HUDEP-2 (cell line): ENCODE results near the gene FBN1.

ENCODE experiments used
- DNase-seq, 76 experiments: peaks; one replicate each; lab custom pipeline; 2025; ENCODE audit not compliant: unreplicated experiment in 76 of 76; lab: John Stamatoyannopoulos, UW

FBN1 gene

DNA sequence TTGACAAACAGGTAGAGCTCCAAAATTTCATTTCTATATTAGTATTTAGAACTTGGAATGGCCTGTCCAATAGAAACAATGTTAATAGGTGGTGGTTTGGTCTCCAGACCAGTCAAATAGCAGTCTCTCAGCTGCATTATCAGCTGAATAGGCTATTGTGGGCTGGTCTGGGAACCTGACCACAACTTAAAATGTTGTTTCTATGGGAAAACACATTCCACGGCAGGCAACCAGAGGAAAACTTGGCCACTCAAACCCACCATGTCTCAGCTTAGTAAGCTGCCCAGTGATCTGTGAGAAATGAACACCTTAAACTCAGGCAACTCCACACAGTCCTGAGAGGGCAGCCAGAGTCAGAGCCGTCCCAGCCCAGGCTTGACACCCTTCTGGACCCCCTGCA, 20.4 kb downstream of the FBN1 start:
- no peak for DNase-seq

DNA sequence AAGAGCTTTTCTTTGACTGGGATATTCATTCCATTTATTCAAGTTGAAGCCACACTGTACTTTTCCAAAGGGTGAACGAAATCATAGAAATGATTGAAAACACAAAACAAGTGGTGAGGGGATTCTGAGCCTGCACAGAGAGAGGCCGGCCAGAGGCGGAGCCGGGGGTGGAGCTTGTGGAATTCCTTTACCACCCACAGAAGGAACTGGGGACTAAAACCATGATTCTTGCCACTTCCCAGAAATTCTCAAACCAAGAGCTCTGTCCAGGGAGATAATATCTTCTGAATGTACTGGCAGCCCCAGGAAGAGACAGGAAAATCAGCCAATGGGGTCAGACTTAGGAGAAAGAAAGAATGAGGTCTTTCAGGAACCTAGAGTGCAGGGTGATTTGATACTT, 20.8 kb downstream of the FBN1 start:
- no peak for DNase-seq

DNA sequence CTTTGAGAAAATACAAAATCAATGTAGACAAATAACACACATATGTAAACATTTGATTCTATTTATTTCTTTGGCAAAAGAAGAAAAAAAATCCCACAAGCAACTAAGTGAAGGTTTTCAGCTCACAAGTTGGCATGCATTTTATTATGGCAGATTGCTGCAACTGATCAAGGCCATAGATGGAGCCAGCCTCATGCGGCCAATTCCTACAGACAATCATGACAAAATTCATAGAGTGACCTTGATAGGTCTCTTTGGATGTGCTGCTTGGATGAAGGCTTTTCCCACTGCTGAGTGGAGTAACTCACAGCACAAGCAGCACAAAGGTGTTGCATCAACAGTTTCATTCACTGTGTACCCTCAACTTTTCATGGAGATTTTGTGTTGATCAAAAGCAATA, 22.1 kb downstream of the FBN1 start:
- no peak for DNase-seq

DNA sequence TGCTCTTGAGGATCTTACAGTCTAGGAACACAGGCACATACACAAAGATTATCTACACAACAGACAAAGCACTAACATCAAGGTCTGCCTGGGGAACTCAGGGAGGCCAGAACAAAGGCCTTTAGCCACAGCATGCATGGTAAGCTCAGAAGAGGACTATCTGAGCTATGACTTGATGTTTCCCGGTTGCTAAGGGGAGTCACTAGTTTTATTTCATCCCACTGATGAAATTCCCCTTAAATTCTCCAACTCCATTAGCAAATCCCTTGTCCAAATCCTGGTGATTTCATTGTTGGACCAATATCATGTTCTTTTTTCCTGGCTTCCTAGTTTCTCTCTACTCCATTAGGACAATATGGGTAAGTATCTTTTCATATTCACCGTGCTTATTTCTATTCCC, 23.3 kb downstream of the FBN1 start:
- DNase-seq: no peak

DNA sequence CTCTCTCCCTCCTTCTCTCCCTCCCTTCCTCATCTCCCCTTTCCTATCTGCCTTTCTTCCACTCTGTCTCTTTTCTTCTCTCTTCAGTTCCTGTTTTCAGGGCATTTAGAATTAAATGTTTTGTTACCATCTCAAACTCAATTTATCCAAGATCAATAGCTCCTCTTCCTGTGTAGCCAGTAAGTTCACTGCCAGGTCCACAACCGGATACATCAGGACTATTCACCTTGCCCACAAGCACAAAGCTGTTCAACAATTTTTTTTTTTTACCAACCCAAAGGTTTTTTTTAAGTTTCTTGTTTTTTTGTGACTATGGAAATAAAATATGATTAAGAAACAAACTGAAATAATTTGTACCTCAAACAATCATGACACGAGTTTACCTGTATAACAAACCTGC, 26.1 kb downstream of the FBN1 start:
- no peak for DNase-seq

DNA sequence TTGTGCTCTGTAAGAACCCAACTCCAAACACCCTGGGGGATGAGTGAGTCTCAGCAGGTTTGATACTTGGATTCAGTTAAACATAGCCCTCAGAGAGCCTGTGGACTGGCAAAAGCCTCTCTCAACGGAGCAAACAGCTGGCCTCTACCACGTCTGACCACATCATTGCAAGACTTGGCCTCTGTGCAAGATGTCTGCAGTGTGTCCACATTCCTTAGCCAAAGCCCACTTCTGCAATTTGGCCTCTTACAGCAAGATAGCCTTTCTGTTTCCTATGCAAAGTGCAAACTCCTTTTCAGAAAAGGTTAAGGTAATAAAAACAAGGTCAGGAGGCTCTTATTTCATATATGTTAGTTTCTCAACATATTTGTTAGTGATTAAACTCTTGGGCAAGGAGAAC, 27.9 kb downstream of the FBN1 start:
- peak in 1 of 76 experiments; percentile 13 for DNase-seq

DNA sequence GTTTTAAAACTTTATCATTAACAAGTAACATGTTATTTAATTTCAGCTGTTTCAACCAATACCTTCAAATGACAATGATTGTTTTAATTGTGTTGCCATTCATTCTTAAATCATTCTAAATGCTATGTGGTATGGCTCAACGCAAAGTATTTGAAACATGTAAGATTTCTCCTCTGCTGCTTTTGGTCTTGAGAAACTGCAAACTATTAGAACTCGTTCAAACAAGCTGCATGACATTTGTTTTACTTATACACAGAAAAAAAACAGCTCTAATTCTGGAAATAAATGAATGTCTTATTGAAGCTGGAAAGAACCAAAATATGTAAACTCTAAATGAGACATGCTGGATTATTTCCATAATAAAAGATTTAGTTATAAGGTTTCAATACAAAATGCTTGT, 29.3 kb downstream of the FBN1 start:
- no peak for DNase-seq

DNA sequence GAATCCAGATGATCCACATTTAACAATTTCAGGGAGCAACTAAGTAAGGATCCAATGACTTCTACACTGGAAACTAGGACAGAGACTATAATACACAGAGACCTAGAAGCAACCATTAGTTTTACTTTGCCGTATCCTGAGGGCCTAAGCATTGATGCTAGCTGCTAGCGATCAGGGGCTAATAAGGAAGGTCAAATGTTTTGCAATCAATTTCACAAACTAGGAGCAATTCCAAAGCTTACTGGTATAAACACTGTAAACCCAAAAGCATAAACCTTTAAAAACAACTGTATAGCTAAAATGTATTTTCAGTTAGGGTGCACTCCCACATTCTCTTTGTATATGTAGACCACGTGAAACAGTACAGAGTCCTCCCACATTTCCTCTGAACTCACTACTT, 31.5 kb downstream of the FBN1 start:
- no peak for DNase-seq

DNA sequence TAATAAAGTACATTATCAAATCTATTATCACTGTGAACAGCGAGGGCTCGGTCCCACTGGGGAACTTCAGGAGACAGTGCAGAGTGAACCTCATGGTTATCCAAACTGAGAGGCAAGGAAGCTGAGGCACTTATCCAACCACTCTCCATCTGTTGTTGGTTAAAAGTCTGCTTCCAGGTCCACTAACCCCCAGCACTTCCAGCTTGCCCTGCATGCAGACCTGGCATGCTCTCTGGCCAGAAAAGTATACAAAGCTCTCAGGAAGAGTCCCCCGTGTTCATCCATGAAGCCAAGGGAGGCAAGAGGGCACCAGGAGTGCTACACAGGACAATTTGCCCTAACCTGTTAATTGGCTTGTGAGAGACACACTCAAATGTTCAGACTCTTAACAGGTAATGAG, 36.0 kb downstream of the FBN1 start:
- no peak for DNase-seq

DNA sequence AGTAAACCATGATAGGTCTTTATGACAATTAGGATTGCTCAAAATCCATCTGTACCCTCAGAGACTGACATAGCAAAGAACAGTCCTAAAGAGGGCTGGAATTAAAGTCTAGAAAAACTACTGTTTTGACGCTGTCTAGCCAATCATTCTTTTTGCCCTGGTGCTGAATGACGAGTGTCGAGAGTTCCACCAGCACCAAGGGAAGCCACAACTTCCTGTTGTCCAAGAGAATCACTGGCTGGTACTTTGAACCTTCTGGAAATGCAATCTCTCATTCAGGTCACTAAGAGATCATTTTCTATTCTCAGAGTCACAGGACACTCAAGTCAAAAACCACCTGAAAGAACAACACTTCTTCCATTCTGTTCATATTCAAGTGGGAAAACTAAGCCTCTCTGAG, 37.7 kb downstream of the FBN1 start:
- no peak for DNase-seq

DNA sequence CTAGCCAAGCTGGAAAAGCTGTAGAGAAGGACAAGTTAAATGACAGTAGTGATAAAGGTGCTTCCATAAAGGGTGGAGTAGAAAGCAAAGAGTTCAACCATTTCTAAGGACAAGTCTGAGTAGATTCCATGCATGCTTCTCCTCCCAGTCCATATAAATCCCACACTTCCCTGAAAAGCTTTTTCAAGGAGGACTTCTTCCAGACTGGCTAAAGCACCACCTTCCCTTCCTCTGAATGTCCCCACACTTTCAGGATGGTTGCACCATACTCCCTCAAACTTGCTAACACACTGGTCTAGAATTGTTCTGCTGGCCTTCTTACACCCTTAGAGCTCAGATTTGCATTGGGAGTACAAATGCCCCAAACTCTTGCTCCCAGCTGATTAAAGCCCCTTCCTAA, 40.9 kb downstream of the FBN1 start:
- no peak for DNase-seq

DNA sequence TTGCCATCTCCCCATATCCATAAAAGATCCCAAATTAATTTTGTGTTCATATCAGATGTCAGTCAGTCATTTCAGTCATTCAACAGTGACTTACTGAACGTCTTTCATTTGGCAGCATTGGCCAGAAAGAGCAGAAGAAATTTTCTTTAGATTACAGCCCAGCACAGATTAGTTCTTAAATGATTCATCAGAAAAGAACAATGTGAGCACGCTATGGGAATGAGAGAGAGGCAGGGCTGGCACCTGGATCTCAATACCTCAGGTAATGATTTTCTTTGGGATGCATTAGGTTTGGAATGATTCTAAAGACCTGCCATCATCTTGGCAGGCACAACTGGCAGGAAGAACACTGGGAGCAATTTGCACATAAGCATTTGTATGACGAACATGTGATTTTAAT, 41.6 kb downstream of the FBN1 start:
- DNase-seq: no peak

DNA sequence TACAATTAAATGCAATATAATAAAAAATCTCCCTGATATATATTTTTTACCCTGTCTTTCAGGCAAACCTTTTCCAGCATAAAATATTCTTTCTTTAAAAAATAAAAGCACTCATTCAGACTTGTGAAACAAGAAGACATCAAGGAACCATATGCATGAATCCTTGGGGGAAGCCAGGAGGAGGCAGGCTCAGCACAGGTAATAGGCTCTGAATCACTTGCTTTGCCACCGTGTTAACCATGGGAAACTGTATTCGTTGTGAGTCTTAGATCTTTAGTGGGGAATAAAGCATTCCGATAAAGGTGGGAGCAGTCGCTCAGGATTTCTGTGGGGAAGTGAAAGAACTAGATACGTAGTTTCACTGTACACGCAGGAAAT, 42.4 kb downstream of the FBN1 start:
- no peak for DNase-seq

DNA sequence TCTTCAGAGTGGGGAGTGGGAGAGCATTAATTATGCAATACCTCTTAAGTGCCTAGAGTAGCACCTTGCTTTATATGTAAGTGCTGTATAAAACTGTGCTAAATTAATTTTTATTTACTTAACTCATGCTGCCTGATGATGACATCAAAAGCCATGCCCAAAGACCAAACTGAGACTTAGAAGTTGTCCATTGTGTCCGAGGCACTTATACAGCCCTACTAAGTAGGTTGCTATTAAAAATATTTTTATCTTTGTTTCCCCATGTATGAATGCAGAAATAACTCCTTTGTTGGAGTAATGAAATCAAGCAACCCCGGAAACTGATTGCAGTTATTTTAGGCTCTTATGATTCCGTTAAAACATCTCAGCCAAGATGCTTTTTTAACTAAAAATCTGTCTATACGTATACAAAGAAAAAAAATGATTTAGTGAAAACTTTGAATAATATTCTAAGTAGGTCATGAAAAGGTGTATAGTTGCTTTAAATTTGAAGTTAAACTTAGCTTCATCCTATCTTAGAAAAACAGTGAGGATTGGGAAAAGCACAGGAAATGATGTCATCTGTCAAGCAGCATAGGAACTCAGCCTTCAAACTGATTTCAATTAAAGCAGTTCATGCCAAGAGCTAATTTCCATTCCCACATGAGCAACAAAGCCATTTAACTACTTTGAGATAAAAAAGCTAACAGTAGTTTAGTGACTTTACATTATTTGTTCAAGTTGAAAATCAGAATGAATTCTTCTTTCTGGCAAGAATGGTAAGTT, 43.0 kb downstream of the FBN1 start:
- no peak for DNase-seq

DNA sequence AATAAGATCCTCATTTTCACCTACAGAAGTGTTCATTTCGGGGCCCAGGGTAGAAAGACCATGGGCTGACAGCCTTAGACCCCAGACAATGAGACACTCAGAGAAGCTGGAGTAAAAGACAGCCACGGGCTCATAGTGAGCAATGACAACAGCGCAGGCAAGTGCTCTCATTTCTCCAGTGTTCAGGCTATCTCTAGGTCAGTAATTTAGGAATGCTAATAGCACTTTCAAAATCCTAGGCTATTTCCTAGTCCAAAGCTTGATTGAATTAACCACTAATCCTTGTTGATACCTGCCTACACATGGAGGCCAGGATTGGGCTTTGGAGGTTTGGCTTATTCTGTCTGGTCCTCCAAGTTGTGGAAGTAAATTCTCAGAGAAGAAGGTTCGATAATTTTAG, 44.4 kb downstream of the FBN1 start:
- no peak for DNase-seq

DNA sequence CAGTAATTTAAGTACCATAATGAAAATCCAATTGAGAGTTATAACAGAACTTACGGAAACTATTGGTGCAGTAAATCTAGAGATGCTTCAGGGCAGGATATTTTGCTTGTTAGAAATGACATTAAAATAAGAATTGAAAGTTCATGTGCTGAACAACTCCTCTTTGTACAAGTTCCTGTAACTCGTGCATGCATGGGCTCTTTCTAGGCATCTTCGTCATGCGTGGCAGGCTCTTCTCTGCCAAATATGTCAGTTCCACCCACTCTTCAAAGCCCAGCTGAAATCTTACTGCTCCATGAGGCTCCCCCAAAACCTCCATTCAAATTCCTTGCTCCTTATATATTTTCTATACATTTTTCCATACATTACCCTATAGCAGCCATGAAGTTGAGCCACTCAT, 48.7 kb downstream of the FBN1 start:
- DNase-seq: no peak

DNA sequence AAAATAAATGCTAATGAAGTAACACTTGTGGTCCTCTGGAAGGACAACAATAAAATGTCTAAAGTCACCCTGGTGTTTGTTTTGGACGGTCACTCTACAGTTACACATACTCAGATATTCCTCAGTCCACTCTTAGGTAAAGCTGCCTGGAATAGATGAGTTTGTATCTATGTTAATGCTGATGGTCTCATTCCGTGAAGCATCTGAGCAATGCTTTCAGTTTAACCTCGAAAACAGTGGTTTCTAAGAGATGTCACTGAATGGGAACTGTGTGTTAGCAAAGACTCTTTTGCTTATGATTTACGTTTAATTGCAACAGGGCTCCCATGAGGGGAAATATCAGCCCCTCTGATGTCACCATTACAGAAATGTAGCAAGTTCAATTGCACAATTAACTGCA, 49.1 kb downstream of the FBN1 start:
- DNase-seq: no peak

DNA sequence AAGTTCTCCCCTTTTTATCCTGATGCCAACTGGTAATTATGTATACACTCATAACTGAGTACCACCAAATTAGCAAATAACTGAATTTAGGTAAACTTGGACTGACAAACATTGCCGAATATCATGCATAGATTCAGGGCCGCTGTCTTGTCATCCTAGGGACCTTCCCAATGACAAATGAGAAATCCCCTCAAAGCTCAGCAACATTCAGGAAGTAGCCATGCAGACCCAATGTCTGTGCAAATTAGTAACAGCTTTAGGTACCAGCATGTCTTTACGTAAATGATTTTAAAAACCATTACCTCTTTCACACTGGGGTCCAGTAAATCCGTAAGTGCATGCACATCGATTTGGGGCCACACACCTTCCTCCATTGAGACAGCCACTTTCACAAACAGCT, 49.5 kb downstream of the FBN1 start:
- DNase-seq: no peak

DNA sequence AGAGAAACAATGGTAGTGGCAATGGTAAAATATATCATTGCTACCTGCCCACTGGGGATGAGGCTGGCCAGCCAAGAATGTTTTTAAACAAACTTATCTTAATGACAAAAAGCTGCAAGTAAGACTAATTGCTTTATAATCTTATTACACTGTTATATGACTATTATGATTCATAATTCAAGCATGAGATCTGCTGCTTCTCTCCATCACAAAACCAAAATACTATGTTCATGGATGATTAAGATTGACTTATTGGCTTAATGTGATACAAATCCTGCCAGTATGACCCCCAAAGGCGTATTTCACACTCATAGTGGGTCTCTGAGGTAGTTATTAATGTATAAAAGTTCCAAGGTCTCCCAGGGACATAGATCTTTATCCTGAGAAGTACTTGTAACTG, 52.6 kb downstream of the FBN1 start:
- DNase-seq: no peak

DNA sequence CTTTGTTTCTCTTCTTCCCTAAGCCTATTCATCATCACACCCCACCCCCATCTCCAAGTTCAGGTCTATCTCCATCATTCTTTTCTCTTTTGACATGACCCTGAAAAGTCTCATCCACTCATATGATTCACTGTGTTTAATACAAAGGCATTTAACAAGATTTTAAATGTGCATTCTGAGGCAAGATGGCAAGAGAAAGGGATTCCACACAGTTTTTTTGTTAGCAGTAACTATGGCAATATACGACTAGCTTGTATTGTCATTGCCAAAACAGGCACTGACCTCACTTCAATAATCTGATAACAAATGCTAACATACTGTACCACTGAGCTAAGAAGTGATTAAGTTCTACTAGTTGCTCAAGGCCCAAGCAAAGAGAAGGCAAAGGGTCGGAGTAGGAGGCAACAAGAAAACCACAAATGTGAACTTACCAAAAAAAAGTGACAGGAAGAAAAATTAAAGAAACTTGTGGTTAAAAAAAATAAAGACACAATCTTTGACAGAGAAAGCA, 53.2 kb downstream of the FBN1 start:
- peak in 21 of 76 experiments; percentile 3 to 69 (median 40) for DNase-seq

DNA sequence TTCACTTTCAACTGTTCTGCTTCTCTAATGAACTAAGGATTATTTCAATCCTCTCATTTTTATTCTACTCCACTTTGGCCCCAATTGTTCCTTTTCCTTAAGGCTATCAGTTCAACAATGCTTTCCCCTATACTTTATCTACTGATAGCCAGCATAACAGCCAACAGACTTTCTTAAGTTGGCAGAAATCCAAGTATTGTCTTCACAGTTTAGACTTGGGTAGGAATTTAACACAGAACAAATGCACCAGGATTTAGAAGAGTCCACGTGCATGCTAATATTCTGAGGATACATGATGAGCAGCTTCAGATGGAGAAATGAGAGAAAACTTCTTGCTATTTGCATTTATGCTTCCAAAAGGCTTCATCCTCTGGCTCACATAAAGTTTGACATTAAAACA, 54.8 kb downstream of the FBN1 start:
- DNase-seq: peak in 35 of 76 experiments; percentile 17 to 93 (median 78)

DNA sequence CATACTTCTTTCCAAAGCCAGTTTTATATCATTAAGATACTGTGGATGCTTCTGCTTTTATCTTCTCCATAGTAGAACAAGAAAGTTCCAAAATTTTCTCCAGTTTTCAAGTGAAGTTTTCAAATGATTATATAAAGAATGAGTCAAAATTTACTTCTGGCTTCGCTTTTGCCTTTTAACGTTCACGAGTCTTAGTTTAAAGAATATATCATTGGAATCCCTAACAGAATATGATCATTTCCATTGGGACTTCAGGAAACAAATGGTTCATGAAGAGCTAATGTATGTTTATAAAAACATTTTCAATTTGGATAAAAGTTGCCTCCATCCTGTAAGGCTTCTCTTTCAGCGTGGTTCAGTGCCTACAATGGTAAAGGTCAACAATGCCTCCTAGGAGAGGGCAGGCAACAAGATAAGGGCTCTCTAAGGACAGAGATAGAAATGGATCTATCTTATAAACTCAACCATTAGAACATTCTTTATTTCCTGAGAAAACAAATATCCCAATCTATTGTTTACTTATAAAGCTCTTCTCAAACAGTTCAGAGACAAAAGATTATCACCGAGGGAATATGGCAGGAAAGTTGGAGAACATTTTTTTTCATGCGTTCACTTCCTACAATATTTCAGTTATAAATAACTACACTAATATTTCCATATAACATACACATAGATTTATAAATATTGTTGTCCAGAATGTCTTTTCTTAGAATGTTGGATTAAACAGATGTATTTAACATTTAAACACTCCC, 60.5 kb downstream of the FBN1 start:
- DNase-seq: no peak
